HepG2 (cell line): ENCODE data around the gene TRAF4. TPM values are rescaled to one million over a fixed set of nuclear protein-coding genes. Genes with fewer than 3 reads are reported as not detected.
A peak's percentile ranks its signal among the peaks of the same experiment; 100 is the strongest.

Source experiments
- ASH2L ChIP-seq: fragments of 300-600, 200-600 bp; sonication (generic); IDR thresholded peaks from 2 replicates; pipeline ENCODE4 v1.7.0; 2017; ENCODE audit warnings: low read depth, mild to moderate bottlenecking, moderate library complexity, mixed read lengths, low read length; ENCODE audit not compliant: insufficient read length
- CBX1 ChIP-seq: IDR thresholded peaks from one replicate; pipeline ENCODE4 v1.6.1; 2016; ENCODE audit warnings: antibody characterized with exemption, low read depth
- CREBL2 ChIP-seq: sonication (generic); formaldehyde crosslinking; IDR thresholded peaks from 2 replicates; pipeline ENCODE4 v1.8.1; 2023; ENCODE audit warnings: missing genetic modification reagents, mild to moderate bottlenecking, borderline replicate concordance
- ELF4 ChIP-seq: sonication (generic); formaldehyde crosslinking; IDR thresholded peaks from 2 replicates; pipeline ENCODE4 v1.5.0; 2020; ENCODE audit warnings: missing genetic modification reagents, mild to moderate bottlenecking, moderate library complexity, borderline replicate concordance
- KDM5A ChIP-seq: fragments of 200-600 bp; sonication (generic); IDR thresholded peaks from 2 replicates; pipeline ENCODE4 v1.7.0; 2018; ENCODE audit warnings: antibody characterized with exemption, mild to moderate bottlenecking, low read length, borderline replicate concordance
- NR2F2 ChIP-seq: IDR thresholded peaks from 2 replicates; pipeline ENCODE4 v1.6.1; 2012; ENCODE audit warnings: low read depth, inconsistent platforms, borderline replicate concordance
- PBX2 ChIP-seq: IDR thresholded peaks from 2 replicates; pipeline ENCODE4 v1.6.1; 2016; ENCODE audit warnings: control low read depth
- POGK ChIP-seq: sonication (generic); formaldehyde crosslinking; conservative IDR thresholded peaks from 2 replicates; pipeline ENCODE4 v1.8.0; 2022; ENCODE audit warnings: mild to moderate bottlenecking, moderate library complexity, missing genetic modification reagents
- POGZ ChIP-seq: sonication (generic); formaldehyde crosslinking; IDR thresholded peaks from 2 replicates; pipeline ENCODE4 v1.4.0; 2020; ENCODE audit warnings: mild to moderate bottlenecking, missing genetic modification reagents
- POLR2AphosphoS5 ChIP-seq: IDR thresholded peaks from 2 replicates; pipeline ENCODE4 v1.6.1; 2012; ENCODE audit warnings: low read depth, low read length
- SP1 ChIP-seq, 2 experiments: fragments of 450-650 bp in 1 of 2; sonication (generic) in 1 of 2; formaldehyde crosslinking in 1 of 2; IDR thresholded peaks; 2 replicates each; pipeline versions ENCODE4 v1.4.0 to v1.6.1; 2016 to 2020; ENCODE audit warnings: missing genetic modification reagents in 1 of 2
- TBL1XR1 ChIP-seq: fragments of 150-350 bp; IDR thresholded peaks from 2 replicates; pipeline ENCODE4 v1.6.1; 2014; ENCODE audit warnings: borderline replicate concordance, low read length; ENCODE audit not compliant: partially characterized antibody
- TBX2 ChIP-seq: sonication (generic); formaldehyde crosslinking; IDR thresholded peaks from 2 replicates; pipeline ENCODE4 v1.5.0; 2020; ENCODE audit warnings: missing genetic modification reagents, mild to moderate bottlenecking, borderline replicate concordance
- TCF12 ChIP-seq, 2 experiments: fragments of 450-650 bp in 1 of 2; sonication (generic) in 1 of 2; formaldehyde crosslinking in 1 of 2; IDR thresholded peaks; 2 replicates each; pipeline versions ENCODE4 v1.6.1 to v1.8.0; 2017 to 2022; ENCODE audit warnings: antibody characterized with exemption in 1 of 2, mild to moderate bottlenecking in 1 of 2, missing genetic modification reagents in 1 of 2, moderate library complexity in 1 of 2
- ZBED4 ChIP-seq: sonication (generic); formaldehyde crosslinking; IDR thresholded peaks from 2 replicates; pipeline ENCODE4 v1.4.0; 2020; ENCODE audit warnings: missing genetic modification reagents, borderline replicate concordance
- ZBTB20 ChIP-seq: sonication (generic); formaldehyde crosslinking; IDR thresholded peaks from 2 replicates; pipeline ENCODE4 v1.8.1; 2023; ENCODE audit warnings: missing genetic modification reagents, low read depth, mild to moderate bottlenecking, borderline replicate concordance
- ZEB1 ChIP-seq: IDR thresholded peaks from 2 replicates; pipeline ENCODE4 v1.6.1; 2012; ENCODE audit warnings: mild to moderate bottlenecking, low read depth, inconsistent platforms; ENCODE audit not compliant: insufficient replicate concordance
- ZNF597 ChIP-seq: sonication (generic); formaldehyde crosslinking; IDR thresholded peaks from 2 replicates; pipeline ENCODE4 v1.5.0; 2020; ENCODE audit warnings: missing genetic modification reagents
- ZNF670 ChIP-seq: sonication (generic); formaldehyde crosslinking; IDR thresholded peaks from 2 replicates; pipeline ENCODE4 v1.8.0; 2022; ENCODE audit warnings: mild to moderate bottlenecking, missing genetic modification reagents, borderline replicate concordance
- ZNF781 ChIP-seq: sonication (generic); formaldehyde crosslinking; IDR thresholded peaks from 2 replicates; pipeline ENCODE4 v1.5.1; 2020; ENCODE audit warnings: borderline replicate concordance, mild to moderate bottlenecking, missing genetic modification reagents; ENCODE audit errors: not compliant biosample characterization
- ZNF891 ChIP-seq: sonication (generic); formaldehyde crosslinking; IDR thresholded peaks from 2 replicates; pipeline ENCODE4 v1.5.0; 2020; ENCODE audit warnings: mild to moderate bottlenecking, missing genetic modification reagents
- polyA plus RNA-seq, 8 experiments: library from polyadenylated mRNA; depleted of rRNA in 3 of 8; stranded (reverse) in 7 of 8; unstranded in 1 of 8; fragments of >200 nt; fragmentation: Illumina TruSeq in 4 of 8; extraction: Trizol in 4 of 8; gene quantifications; 2 replicates each; pipeline versions ENCODE4 v1.2.1 to v1.2.3, GENCODE V29; 2011 to 2016; ENCODE audit warnings: low read depth in 4 of 8, missing spikeins in 1 of 8, mixed read lengths in 1 of 8; ENCODE audit not compliant: insufficient read depth in 1 of 8
- total RNA-seq, 5 experiments: library from RNA; depleted of rRNA; stranded (reverse); fragments of >200 nt; fragmentation: Illumina TruSeq; extraction: Trizol; gene quantifications; 2 replicates each; pipeline ENCODE4 v1.2.3, GENCODE V29; 2016; ENCODE audit warnings: low read depth in 1 of 5

Gene TRAF4
- total and polyA plus RNA-seq, 2 of the 13 experiments (the other 11 are each of a cell fraction or from before 2014, with no cell fraction given), result 86.0 to 89.9 TPM

GRCh38 chr17:28726226-28726626, 17.6 kb upstream of the TRAF4 start, which contains the start of gene TLCD1 (continued):
- TF ChIP-seq CREBL2 (CRISPR knock-in tag) (peak; percentile 21; the same call in 1 of the 2 replicates), TBL1XR1 (no peak), ZNF597 (CRISPR knock-in tag) (no peak), POGZ (CRISPR knock-in tag) (no peak), CBX1 (no peak), ZNF670 (CRISPR knock-in tag) (peak; percentile 20; the same call in 1 of the 2 replicates), ZNF891 (CRISPR knock-in tag) (no peak), SP1 (IDR thresholded peaks at IDR 0.05) (no peak), SP1 (CRISPR knock-in tag; IDR thresholded peaks at IDR 0.05) (0 out of 2 replicates have a peak, but pooled peaks have one; percentile 4), TCF12 (IDR thresholded peaks at IDR 0.05) (no peak), TCF12 (CRISPR knock-in tag; IDR thresholded peaks at IDR 0.05) (no peak), KDM5A (no peak), PBX2 (no peak), ZBTB20 (CRISPR knock-in tag) (peak; percentile 22; the same call in 1 of the 2 replicates), ELF4 (CRISPR knock-in tag) (no peak), NR2F2 (no peak), POLR2AphosphoS5 (no peak), ZEB1 (no peak), ASH2L (no peak), POGK (CRISPR knock-in tag) (no peak), ZNF781 (CRISPR knock-in tag) (no peak), TBX2 (CRISPR knock-in tag) (no peak), ZBED4 (CRISPR knock-in tag) (no peak)
